ENCODE results near the gene CDC42BPB. TPM values are rescaled to one million over a fixed set of nuclear protein-coding genes. Genes with fewer than 3 reads are reported as not detected.

Gene CDC42BPB
- total RNA-seq, 4 donors from 2014 or later = 85.8 to 170 (median 102) TPM

- TF ChIP-seq, protein P1, sequence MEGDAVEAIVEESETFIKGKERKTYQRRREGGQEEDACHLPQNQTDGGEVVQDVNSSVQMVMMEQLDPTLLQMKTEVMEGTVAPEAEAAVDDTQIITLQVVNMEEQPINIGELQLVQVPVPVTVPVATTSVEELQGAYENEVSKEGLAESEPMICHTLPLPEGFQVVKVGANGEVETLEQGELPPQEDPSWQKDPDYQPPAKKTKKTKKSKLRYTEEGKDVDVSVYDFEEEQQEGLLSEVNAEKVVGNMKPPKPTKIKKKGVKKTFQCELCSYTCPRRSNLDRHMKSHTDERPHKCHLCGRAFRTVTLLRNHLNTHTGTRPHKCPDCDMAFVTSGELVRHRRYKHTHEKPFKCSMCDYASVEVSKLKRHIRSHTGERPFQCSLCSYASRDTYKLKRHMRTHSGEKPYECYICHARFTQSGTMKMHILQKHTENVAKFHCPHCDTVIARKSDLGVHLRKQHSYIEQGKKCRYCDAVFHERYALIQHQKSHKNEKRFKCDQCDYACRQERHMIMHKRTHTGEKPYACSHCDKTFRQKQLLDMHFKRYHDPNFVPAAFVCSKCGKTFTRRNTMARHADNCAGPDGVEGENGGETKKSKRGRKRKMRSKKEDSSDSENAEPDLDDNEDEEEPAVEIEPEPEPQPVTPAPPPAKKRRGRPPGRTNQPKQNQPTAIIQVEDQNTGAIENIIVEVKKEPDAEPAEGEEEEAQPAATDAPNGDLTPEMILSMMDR (IDR thresholded peaks at IDR 0.05; ENCODE audit: low read depth) = no peak
Observed at GRCh38 chr14:103000291-103000921, 56.9 kb downstream of the CDC42BPB start.

DNA sequence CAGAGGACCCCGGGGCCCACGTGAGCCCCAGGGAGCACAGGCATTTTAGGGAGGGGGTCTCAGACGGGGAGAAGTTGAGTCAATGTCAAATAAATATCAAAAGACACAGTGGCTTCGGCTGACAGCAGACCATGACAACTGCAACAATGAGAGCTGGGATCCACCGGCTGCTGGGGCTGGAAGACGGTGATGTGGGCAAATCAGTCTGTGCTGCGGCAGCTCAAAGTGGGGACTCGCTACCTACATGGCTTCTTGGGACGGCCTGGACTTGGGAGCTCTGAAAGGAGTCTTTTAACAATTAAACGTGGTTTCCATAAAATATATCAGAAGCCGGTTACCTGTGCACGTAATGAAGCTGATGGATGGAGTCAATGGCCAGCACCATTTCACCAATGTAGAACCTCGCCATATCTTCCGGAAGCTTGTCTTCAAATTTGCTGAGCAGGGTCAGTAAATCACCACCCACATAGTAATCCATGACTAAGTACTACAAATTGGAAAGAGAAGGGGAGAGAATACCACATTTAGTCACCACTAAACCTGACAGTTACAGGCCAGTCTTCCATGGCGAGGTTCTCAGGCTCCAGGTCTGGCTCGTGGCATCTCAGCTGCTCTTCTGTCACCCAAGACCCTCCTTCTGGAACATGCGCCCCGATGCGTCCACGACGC, 58.0 kb downstream of the CDC42BPB start:
- TF ChIP-seq, protein P1 (IDR thresholded peaks at IDR 0.05; ENCODE audit: low read depth) = no peak

- TF ChIP-seq, protein P1 (IDR thresholded peaks at IDR 0.05; ENCODE audit: low read depth) = no peak
Observed at GRCh38 chr14:102998393-102998792, 59.0 kb downstream of the CDC42BPB start.

- TF ChIP-seq, protein P1 (IDR thresholded peaks at IDR 0.05; ENCODE audit: low read depth) = no peak
Observed at GRCh38 chr14:102996941-102997340, 60.4 kb downstream of the CDC42BPB start.

DNA sequence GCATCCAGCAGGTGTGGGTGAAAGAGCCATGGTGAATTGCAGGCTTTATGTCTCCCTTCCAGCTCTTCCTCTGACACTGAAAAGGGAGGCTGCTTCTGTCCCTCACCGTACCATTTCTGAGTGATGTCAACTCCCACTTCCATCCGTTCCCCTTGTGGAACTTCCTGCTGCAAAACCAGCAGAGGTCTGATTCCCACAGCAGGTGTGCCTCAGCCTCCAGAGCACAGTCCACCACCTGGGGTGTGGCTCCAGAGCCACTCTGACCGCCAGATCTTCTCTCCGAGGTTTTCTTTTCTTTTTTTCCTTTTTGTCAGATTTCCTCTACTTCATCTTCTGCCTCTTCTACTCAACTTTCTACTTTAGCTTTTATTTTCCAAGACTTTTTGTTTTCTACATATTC, 62.7 kb downstream of the CDC42BPB start:
- TF ChIP-seq, protein P1 (IDR thresholded peaks at IDR 0.05; ENCODE audit: low read depth) = no peak

DNA sequence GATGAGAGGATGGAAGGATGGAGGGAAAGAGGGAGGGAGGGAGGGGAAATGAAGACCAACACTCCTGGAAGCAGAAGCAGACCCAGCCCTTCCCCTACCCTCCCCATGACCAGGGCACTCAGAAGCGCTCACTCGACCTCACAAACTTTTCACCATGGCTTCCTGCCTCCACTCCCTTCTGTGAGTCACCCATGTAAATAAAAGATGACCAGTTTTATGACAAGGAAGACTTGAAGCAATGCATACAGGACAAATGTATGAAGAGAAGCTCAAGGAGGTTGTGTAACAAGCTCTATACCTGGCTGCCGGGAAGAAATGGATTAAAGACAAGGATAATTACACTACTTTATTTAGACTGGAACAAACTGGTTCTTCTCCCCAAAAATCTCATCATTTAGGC, 63.8 kb downstream of the CDC42BPB start:
- TF ChIP-seq, protein P1 (IDR thresholded peaks at IDR 0.05; ENCODE audit: low read depth) = no peak

- TF ChIP-seq, protein P1 (IDR thresholded peaks at IDR 0.05; ENCODE audit: low read depth) = no peak
Observed at GRCh38 chr14:102991376-102991775, 66.0 kb downstream of the CDC42BPB start.
